DND-41 (cell line): ENCODE measurements around the gene GSTM2.

ENCODE experiments used
- ATAC-seq: fragments of 200-7000 bp; cut with Tn5 transposase; 3 replicates; pipeline ENCODE4 v1.9.1; 2021; ENCODE audit warnings: low read depth; ENCODE audit not compliant: insufficient read depth
- DNase-seq: peaks from one replicate; pipeline ENCODE4 v3.0.0-alpha.2; 2020
- H2AFZ ChIP-seq: 2 replicates; pipeline ENCODE4 v1.6.0; 2012; ENCODE audit warnings: low read depth, low read length
- H3K27ac ChIP-seq: 2 replicates; pipeline ENCODE4 v1.5.1; 2012; ENCODE audit warnings: low read length, inconsistent platforms
- H3K27me3 ChIP-seq: fragments of 200-600 bp; sonication (generic); 2 replicates; pipeline ENCODE4 v1.6.0; 2012; ENCODE audit warnings: low read length, mild to moderate bottlenecking, inconsistent platforms; ENCODE audit not compliant: insufficient read depth, poor library complexity
- H3K36me3 ChIP-seq: 2 replicates; pipeline ENCODE4 v1.5.1; 2012; ENCODE audit warnings: low read length, inconsistent platforms; ENCODE audit not compliant: insufficient read depth
- H3K4me1 ChIP-seq: 2 replicates; pipeline ENCODE4 v1.5.1; 2012; ENCODE audit warnings: mild to moderate bottlenecking, low read length; ENCODE audit not compliant: insufficient read depth
- H3K4me2 ChIP-seq: 2 replicates; pipeline ENCODE4 v1.6.0; 2012; ENCODE audit warnings: mild to moderate bottlenecking, moderate library complexity, low read length, inconsistent platforms; ENCODE audit not compliant: insufficient read depth
- H3K4me3 ChIP-seq, 2 experiments: fragments of 200-600 bp in 1 of 2; shearing (Covaris generic) in 1 of 2; 2 replicates each; pipeline ENCODE4 v1.5.1; 2012 to 2016; ENCODE audit warnings: inconsistent platforms in 2 of 2, low read length in 2 of 2, mild to moderate bottlenecking in 2 of 2, low read depth in 1 of 2, moderate library complexity in 1 of 2
- H3K79me2 ChIP-seq: 2 replicates; pipeline ENCODE4 v1.6.0; 2012; ENCODE audit warnings: low read length, inconsistent platforms; ENCODE audit not compliant: insufficient read depth
- H3K9ac ChIP-seq: 2 replicates; pipeline ENCODE4 v1.6.0; 2012; ENCODE audit warnings: low read depth, mild to moderate bottlenecking, inconsistent platforms, low read length, moderate library complexity
- H3K9me3 ChIP-seq: 2 replicates; pipeline ENCODE4 v1.5.1; 2012; ENCODE audit warnings: low read length, moderate library complexity, mild to moderate bottlenecking, inconsistent platforms; ENCODE audit not compliant: insufficient read depth, severe bottlenecking
- H4K20me1 ChIP-seq: 2 replicates; pipeline ENCODE4 v1.6.0; 2012; ENCODE audit warnings: low read length; ENCODE audit not compliant: insufficient read depth
- CTCF ChIP-seq: IDR thresholded peaks from 2 replicates; pipeline ENCODE4 v1.5.1; 2012; ENCODE audit warnings: borderline replicate concordance, low read length, moderate library complexity, mild to moderate bottlenecking; ENCODE audit not compliant: poor library complexity, severe bottlenecking; ENCODE audit errors: extremely low read depth
- EZH2 ChIP-seq: IDR thresholded peaks from 3 replicates; pipeline ENCODE4 v1.6.1; 2012; ENCODE audit warnings: borderline replicate concordance, low read depth, mild to moderate bottlenecking, moderate library complexity, low read length, inconsistent platforms; ENCODE audit not compliant: severe bottlenecking

Gene GSTM2

GRCh38 chr1:109716570-109717090 lies 48.8 kb downstream of the GSTM2 start:
- DNase-seq, result no peak
- H3K4me1 ChIP-seq, result no peaks in the 10 kb centered on the region

GRCh38 chr1:109717729-109718128 lies 49.9 kb downstream of the GSTM2 start:
- Histone ChIP-seq H3K4me3 (no peak overlapping the region), H3K79me2 (no peaks in the 10 kb centered on the region), H4K20me1 (no peaks in the 10 kb centered on the region), H3K9me3 (no peaks in the 10 kb centered on the region), H3K27ac (no peak overlapping the region), H3K27me3 (peaks cover 3% of the 10 kb centered on the region), H3K4me2 (no peak overlapping the region), H3K9ac (no peak overlapping the region), H3K4me1 (no peaks in the 10 kb centered on the region), H2AFZ (no peak overlapping the region), H3K36me3 (no peaks in the 10 kb centered on the region)
- ATAC-seq (no peak), DNase-seq (no peak)
- TF ChIP-seq CTCF (no peak), EZH2 (no peak)

More at GRCh38 chr1:109716570-109717090, 48.8 kb downstream of the GSTM2 start:
- H3K36me3 ChIP-seq, result no peaks in the 10 kb centered on the region
- H3K4me3 ChIP-seq, result no peak overlapping the region
- H3K79me2 ChIP-seq, result no peaks in the 10 kb centered on the region
- no peak overlapping the region for H3K4me2 ChIP-seq
- TF ChIP-seq EZH2, result no peak
- no peak for TF ChIP-seq CTCF
- H4K20me1 ChIP-seq, result no peaks in the 10 kb centered on the region
- no peak overlapping the region for H2AFZ ChIP-seq
- peaks cover 3% of the 10 kb centered on the region for H3K27me3 ChIP-seq
- H3K9me3 ChIP-seq, result no peaks in the 10 kb centered on the region
- no peak overlapping the region for H3K27ac ChIP-seq
- no peak overlapping the region for H3K9ac ChIP-seq
- ATAC-seq, result no peak

GRCh38 chr1:109718495-109718894 lies 50.6 kb downstream of the GSTM2 start:
- H3K4me3 ChIP-seq, result no peak overlapping the region

More at GRCh38 chr1:109718495-109718894, 50.6 kb downstream of the GSTM2 start:
- H3K9me3 ChIP-seq, result no peaks in the 10 kb centered on the region
- no peaks in the 10 kb centered on the region for H3K79me2 ChIP-seq
- no peak overlapping the region for H3K27ac ChIP-seq
- ATAC-seq (no peak), DNase-seq (no peak)
- no peaks in the 10 kb centered on the region for H3K36me3 ChIP-seq
- H2AFZ ChIP-seq, result no peak overlapping the region
- no peak overlapping the region for H3K9ac ChIP-seq
- no peak overlapping the region for H3K4me2 ChIP-seq
- H3K27me3 ChIP-seq, result peaks cover 3% of the 10 kb centered on the region
- TF ChIP-seq CTCF (no peak), EZH2 (no peak)
- no peaks in the 10 kb centered on the region for H3K4me1 ChIP-seq
- H4K20me1 ChIP-seq, result no peaks in the 10 kb centered on the region
